HG03039 (cell line): Measurements from ENCODE around the gene ODF2.
"Not testable (repeated sequence)": the region's sequence is repeated elsewhere in the genome, so short reads cannot be mapped to it uniquely, and the experiment has no call there.

Experiments used
- ATAC-seq: cut with Tn5 transposase; IDR thresholded peaks from one replicate; pipeline ENCODE4 v1.9.1; 2021; ENCODE audit warnings: mild to moderate bottlenecking, moderate library complexity; ENCODE audit not compliant: unreplicated experiment

ODF2 gene

DNA sequence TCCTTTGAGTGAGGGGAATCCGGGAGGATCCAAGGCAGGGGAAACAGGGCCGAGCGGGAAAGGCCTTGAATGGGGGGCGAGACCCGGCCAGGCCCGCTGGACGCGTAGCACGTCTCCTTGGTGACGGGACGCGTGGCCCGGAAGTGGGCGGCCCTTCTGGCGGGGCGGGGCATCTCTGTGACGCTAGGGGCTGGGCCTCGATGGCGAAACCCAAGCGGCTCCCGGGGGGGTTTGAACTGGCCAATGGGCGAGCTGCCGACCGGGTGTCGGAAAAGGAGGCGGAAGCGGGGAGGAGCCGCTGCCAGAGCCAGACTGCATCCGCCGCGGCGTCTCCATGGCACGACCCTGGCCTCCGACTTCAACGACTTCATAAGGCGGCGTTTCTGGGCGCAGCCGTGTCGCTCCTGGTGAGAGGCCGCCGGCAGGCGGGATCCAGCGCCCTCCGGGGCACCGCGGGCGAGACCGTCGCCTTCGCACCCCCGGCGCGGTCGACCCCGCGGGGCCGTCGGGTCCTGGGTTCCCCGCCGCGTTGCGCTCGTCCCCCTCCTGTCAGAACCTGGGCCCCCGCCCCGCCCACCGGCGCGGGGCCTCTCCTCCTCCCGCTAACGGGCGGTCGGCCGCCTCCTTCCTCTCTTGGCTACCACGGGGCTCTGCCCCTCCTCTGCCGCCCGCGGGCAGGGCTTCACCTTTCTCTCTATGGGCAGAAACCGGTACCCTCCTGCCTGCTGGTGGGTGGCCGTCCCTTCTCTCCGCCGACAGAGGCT is at the start of gene ODF2:
TSS of gene ODF2 (plus strand) at position 158 of the 764 bp plus-strand sequence. CDS start at position 244, 86 bp downstream.
- peak; percentile 77 for ATAC-seq

DNA sequence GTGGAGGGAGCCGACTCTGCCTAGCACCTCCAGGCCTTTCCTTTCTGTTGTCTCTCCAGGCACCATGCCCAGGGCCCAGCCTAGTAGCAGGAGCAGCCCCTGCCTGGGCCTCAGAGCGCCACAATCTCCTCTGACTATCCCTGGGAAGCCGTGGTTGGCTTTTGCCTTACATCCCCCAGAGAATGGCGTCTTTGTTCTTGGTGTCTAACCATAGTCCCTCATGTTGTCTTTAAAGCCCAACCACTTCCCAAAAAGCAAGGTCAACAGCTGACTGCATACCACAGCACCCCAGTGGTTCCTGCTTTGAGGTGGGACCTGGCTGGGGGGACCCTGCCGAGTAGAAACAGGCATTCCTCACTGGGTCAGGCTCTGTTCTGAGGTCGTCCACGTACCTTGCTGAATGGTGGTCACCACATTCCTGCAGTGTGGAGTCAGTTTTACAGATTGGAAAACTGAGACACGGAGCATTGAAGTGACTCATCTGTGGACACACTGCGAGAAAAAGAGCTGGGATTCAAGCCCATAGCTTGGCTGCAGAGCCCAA is 48.9 kb upstream of the ODF2 start:
- no peak for ATAC-seq

DNA sequence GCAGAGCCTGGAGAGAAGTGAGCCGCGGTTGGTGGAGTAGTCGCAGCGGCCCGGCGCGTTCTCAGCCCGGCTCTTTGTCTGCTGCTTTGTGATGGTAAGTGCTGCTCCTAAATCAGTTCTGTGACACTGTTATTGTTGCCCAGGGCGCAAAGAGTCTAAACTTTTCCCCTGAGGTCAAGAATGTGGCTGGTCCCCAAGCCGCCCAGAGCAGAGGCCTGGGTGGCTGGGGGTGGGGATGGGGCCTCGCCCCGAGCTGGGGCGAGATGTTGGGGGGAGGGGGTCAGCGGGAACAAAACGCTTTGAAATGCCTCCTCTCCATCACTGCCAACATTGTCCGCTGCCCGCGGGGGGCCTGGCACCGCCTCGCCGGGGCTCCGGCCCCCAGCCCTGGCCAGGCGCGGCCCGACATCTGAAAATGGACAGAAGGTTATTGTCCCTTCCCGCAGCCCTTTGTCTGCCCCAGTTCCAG is 46.8 kb upstream of the ODF2 start:
- ATAC-seq: no peak

DNA sequence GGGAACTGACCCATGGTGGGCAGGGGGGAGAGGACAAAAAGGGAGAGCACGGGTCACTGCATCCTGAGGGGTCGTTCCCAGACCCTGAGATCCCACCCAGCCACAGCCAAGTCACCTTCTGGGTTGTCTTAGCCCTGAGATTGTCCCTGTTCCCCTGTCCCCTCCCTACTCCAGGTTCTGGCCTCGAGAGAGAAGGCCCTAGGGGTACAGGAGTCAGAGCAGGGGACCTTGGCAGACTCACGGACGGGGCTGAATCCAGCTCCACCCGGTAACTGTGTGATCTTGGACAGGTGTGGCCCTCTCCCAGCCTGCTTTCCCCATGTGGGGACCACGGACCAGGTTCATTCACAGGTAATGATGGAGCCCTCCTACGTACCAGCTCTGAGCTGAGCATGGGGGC is 46.4 kb upstream of the ODF2 start:
- ATAC-seq: no peak

DNA sequence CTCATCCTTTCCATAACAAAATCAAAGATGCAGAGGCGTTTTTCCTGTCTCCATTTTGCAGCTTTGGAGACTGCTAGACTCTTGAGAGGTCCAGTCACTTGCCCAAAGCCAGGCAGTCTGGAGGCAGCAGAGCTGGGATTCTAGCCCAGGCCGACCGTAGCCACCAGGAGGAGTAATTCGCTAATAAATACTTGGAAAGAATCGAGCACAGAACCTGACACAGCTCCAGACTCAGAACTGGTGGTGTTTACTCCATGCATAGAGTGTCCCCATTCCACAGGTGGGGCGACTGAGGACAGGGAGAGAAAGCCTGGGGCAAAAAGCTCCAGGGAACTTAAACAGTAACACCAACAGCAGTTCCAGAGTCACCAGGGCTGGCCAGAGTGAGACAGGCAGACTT is 45.8 kb upstream of the ODF2 start:
- no peak for ATAC-seq

DNA sequence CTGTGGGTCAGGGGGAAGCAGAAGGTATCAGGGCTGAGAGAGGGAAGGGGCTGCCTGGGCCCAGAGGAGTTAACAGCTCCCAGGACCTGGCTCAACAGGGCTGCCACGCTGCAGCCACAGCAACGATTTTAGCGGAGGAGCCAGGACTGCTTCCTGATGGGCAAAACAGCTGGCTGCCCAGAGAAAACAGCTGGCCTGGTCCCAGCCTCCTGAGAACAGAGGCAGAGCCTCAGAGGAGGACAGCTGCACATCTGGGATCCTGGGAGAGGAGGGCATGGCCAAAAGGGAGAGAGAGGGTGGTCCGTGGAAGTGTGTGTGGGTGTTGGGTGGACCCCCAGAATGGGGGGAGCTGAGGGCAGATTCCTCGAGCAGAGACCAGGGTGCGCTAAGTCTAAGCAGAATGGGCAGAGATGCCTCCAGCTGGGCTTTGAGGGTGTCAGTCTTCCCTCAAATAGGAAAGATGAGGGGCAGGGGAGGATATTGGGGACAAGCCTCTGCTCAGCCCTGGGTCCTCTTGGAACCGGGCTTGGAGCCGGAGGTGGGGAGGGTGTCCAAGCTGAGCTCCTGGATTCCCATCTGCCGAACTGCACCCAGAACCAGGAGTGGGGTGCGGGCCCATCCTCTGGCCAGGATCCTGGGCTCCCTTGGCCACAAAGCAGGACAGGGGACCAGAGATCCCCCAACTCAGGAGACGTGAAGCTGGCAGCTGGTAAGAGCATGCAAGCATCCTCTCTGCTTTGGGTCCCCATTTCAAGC is 44.3 kb upstream of the ODF2 start:
- no peak for ATAC-seq

DNA sequence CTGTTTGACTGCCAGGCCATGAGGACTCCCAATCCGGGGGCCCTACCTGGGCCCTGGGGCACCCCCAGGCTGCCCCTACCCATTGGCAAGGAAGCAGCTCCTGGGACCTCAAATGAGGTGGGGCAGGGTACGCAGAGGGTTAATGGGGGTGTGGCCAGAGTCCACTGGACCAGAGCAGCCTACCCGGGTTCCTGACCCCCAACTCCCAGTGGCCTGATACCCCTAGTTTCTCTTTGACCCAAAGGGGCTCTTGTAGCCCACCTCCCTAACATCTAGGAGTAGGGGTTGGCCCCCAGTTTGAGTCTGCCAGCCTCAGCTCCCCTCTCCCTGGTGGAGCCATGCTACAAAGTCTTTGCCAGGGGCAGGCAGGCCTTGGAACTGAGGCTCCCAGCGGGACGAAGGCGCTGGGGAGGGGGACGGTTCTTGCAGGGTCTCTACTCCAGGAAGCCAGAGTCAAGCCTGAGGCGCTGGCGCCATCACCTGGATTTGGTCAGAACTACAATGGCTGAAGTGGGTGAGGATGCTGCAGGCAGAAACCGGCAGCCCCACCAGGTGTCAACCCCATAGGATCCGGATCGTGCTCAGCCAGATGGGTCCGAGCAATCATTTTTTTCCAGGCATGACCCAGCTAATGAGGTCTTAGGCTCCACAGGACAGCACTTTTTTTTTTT is 43.6 kb upstream of the ODF2 start:
- no peak for ATAC-seq

DNA sequence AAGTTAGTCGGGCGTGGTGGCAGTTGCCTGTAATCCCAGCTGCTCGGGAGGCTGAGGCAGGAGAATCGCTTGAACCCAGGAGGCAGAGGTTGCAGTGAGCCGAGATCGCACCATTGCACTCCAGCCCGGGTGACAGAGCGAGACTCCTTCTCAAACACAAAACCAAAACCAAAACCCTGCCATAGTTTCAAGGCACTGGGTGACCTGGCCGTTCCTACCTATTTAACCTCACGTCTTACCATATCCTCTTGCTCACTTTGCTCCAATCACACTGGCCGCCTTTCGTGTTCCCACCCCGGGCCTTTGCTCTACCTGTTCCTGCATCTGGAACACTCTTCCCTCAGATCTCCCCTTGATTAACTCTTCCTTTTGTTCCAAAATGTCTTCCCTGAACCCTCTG is 42.1 kb upstream of the ODF2 start:
- ATAC-seq: not testable (repeated sequence)

DNA sequence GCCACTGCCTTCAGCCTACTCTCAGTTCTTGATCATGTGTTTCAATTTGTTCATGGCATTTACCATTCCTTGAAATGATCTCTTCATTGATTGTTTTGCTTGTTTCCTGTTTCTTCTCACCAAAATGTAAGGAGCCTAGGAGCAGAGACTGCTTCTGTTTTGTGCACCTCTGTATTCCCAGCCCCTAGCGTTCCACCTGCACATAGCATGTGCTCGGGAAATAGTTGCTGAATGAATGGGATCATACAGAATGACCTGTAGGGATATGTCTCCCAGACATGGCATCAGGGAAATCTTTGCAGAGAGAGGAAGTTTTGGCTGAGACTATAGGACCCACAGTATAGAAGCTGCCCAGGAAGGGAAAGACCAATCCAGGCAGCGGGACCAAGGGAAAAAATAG is 41.3 kb upstream of the ODF2 start:
- no peak for ATAC-seq

DNA sequence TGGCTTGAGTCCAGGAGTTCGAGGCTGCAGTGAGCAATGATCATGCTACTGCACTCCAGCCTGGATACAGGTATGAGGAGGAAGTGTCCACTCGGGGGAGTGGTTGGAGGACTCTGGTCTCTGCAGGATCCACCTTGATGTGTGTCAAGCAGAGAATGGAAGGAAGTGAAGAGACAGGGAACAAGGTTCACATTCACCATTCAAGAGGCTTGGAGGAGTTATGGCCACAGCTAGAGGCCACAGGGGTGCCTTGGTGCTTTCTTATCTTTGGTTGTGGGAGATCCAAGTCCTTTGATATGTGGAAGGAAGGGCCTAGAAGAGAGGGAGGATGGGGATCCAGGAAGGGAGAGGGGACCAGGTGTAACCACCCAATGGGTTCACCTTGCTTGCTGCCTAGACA is 40.5 kb upstream of the ODF2 start:
- no peak for ATAC-seq

DNA sequence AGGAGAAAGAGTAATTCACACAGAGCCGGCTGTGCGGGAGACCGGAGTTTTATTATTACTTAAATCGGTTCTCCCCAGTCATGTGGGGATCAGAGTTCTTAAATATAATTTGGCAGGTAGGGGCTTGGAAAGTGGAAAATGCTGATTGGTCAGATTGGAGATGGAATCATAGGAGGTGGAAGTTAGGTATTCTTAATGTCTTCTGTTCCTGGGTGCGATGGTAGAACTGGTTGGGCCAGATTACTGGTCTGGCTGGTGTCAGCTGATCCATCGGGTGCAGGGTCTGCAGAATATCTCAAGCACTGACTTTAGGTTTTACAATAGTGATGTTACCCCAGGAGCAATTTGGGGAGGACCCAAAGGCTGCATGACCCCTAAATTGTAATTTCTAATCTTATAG is 39.8 kb upstream of the ODF2 start:
- ATAC-seq: no peak

DNA sequence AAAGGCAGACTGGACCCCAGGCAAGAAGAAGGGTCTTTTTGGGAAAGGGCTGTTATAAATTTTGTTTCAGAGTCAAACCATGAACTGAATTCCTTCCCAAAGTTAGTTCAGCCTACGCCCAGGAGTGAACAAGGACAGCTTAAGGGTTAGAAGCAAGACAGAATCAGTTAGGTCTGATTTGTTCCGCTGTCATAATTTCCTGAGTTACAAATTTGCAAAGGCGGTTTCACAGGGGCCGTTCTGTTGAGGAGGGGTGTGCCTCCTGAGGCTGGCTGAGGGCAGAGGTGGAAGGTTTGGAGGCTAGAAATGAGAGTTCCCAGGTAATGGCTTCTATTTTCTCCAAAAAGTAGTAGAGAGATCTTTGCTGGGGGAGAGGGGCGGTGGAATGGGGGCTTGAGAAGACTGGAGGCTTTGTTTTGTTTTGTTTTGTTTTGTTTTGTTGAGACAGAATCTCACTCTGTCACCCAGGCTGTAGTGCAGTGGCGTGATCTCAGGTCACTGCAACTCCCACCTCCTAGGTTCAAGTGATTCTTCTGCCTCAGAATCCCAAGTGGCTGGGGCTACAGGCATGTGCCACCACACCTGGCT is 39.3 kb upstream of the ODF2 start:
- no peak for ATAC-seq

DNA sequence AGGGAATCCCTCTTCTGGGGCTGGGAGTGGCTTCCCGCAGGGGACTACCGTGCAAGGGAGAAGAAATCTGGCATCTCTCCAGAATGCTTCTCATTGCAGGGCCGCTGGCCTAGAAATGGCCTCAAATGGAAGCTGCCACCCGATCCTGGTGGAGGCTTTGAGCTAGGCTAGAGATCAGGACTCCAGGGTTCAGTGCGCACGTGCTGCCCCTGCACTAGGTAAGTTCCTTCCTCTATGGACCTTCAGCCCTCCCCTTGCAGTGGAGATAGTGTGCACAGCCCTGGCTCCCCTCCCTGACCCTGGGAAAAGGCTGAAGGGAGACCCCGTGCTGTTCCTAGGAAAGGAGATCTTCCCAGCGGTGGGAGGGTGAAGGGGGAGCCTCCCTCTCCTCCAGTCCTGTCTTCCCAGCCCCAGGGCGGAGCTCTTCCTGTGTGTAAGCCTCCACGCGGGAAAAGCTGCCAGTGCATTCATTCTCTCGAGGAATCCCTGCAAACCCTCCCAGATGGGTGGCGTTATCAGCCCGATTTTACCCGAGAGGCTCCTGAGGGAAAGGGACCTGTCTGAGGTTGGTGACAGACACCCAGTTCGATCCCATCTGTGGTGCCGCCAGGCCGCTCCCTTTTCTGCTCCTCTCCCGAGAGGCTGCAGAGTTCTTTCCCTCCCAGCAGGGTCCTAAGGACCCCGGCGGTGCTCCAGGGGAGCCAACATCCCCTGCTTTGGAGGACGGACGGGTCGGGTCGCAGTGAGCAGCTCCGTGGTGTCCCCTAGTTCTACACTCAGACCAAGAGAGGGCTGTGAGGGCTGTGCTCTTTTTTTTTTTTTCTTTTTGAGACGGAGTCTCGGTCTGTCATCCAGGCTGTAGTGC is 36.5 kb upstream of the ODF2 start:
- no peak for ATAC-seq

DNA sequence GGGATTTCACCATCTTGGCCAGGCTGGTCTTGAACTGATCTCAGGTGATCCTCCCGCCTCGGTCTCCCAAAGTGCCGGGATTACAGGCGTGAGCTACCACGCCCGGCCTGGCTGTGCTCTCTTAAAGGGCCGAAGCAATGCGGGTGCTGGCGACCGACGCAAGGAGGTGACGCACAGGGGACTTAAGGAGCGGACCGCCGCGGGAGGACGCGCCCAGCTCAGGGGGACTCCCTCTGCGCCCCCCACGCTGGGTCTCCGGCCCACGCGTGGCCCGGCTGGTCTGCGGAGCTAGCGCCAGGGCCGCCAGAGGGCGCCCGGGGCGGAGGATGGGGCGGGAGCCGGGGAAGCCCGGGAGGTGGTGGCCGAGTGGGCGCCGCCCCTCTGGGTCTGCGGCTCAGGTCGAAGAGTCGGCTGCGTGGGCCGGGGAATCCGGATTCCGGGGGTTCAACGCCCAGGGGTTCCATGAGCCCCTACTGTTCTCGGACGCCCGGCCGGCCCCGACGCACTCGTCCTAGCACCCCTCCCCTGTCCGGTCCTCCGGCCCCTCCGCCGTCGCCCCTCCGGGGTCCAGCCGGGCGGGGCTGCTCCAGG is 35.7 kb upstream of the ODF2 start:
- peak; percentile 60 for ATAC-seq

DNA sequence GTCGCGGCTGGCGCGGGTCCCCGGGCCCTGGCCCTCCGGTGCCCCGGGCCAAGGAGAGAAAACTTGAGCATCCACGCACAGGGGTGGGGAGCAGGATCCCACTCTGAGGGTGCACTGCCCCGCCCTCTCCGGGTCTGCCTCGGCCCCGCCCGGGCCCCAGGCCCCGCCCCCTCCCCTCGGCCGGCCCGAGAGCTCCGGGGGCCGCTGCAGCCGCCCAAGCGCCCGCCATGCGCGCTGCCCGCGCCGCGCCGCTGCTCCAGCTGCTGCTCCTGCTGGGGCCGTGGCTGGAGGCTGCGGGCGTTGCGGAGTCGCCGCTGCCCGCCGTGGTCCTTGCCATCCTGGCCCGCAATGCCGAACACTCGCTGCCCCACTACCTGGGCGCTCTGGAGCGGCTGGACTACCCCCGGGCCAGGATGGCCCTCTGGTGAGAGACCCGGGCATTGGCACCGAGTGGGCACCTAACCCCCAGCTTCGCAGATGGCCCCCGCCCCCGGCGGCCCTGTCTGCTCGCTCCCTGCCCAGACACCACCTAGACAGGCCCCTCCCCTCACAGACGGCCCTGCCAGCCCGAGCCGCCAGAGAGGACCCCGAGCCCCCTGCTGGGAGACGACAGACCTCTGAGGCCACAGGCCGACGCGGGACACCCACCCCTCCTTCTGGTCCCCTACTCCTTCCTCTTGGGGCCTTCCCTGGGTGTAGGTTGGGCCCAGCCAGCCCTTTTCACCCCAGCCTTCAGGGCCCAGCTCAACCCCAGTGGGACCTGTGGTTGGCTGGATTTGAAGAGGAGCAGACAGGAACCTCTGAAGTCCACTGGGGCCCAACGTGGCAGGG is 34.9 kb upstream of the ODF2 start, which contains the start of gene CERCAM:
TSS of gene CERCAM (plus strand) at position 207 of the 831 bp plus-strand sequence. CDS start at position 228, 21 bp downstream.
- peak; percentile 63 for ATAC-seq

DNA sequence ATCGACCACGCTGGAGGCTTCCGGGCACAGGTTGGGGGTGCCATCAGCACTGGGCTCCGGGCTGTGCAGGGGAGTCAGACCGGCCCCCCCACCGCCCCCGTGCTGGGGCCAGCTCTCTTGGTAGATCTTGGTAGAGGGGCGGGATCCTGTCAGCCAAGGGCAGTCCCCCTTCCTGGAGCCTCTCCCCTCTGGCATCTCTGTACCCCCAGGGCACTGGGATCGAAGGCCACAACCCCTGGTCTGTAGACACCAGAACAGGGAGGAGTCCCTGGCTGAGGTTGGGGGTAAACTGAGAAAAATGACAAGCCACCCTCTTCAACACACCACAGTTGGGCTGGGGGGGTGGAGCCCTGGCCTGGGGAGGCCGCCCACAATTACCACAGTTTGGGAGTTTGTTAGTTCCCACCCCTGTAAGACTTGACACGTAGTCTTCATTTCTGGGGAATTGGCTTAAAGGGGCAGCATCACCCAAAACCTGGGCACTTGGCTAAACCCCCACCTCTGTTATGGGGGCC is 34.3 kb upstream of the ODF2 start:
- no peak for ATAC-seq

DNA sequence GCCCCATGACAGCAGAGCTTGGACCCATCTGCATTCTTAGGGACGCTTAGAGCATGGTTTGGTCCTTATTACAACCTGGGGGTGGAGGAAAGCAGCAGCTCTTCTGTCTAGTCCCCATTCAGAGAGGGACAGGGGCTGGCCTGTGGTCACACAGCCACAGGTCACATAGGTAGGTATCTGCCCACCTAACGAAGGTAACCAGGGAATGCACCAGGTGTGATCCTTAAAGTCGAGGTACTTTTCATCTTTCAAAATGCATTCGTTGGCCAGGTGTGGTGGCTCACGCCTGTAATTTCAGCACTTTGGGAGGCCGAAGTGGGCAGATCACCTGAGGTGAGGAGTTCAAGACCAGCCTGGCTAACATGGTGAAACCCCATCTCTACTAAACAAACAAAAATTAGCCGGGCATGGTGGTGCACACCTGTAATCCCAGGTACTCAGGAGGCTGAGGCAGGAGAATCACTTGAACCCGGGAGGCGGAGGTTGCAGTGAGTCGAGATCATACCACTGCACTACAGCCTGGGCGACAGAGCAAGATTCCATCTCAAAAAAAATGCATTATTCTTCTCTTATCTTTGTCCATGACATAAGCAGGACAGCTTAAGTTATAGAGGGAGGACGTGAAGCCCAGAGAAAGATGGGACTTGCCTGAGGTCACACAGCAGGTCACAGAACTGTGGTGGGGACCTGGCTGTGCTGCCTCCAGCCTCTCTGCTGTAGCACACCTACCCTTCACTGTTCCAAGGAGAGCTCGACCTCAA is 33.6 kb upstream of the ODF2 start:
- not testable (repeated sequence) for ATAC-seq

DNA sequence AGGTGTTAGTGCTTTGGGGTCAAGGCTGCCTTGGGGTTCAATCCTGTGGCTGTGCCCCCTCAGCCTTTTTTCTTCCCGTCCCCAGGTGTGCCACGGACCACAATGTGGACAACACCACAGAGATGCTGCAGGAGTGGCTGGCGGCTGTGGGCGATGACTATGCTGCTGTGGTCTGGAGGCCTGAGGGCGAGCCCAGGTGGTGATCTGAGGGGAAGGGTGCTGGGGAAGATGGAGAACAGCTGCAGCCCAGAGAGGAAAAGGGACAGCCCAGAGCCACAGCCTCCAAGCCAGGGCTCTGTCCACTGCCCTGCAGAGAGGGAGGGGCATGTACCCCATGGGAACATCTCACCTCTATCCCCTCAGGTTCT is 33.0 kb upstream of the ODF2 start:
- no peak for ATAC-seq
